GM19372 (cell line): Measurements from ENCODE around the gene HOXA9.

ENCODE experiments used
- ATAC-seq: cut with Tn5 transposase; IDR thresholded peaks from one replicate; pipeline ENCODE4 v1.9.1; 2021; ENCODE audit warnings: mild to moderate bottlenecking, low read depth, moderate library complexity; ENCODE audit not compliant: unreplicated experiment

Gene HOXA9

DNA sequence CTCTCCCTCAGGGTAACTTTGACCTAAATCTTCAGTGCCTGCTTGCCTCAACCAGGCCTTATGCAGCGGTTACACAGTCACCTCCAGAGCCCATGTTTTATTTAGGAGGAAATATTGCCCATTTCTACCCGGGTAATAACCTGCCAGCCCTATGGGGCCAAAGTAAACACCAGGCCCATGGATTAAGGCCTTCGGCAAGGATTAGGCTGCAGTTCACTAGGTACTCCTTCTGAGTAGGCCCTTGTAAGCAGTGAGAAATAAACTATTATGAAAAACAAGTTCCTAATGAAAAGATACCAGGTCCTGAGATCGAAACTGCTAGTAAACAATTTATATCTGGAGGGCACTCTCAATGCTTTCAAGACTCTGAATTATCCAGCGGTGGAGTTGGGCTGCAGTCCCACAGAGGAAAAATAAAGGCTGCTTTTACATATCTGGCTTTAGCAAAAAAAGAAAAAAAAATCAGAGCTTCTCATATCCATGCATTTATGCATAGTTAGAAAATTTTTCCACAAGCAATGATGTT, 12.5 kb upstream of the HOXA9 start:
- ATAC-seq: no peak

DNA sequence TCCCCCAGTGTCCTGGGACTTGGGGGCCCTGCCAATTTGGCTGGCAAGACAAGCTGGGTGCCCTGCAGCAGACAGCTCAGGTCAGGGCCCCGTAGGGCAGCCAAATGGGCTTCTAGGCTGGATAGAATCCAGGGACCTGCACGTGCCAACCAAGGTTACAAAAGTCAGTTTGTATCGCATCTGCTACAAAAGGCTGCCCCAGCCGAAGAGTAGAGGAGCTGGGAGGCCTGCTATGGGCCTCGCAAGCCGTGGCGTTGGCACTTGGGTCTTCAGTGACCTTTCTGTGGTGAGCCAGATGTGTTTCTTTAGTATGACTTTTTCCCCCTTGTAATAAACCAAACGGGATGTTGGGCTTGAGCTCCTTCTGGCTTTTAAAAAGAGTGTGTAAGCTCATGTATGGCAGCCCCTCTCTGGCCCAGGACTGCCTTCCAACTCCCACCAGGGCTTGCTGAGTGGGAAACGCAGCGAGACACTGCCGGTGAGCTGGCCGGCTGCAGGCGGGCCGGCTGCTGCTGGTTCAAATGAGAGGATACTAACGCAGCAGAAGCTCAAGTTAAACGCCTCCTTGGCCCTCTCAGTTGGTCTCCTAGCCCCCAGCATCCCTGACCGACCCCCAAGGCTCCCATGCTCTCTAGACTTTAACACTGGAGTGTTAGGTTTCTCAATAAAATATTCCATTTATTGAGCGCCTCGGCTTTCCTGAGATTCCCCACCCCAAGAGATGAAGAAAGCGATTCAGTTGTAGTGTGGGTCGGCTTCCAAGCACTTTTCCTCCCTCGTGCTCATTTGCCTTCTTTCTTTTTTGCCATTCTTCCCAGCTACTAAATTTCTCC, 11.8 kb upstream of the HOXA9 start:
- ATAC-seq: no peak

DNA sequence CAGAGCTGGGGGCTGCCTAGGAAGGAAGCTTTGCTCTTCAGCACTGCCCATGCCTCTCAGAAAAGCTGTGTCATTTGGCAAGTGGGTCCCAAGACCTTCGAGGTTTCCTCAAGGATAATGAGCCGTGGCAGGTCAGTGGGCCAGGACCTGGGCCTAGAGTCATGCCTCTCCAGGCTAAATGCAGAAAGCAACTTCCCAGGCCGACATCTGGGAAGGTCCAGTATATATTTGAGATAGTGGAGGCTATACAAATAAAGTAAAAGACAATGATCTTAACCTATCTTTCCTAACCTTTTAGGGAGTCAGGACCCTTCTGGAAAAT, 11.1 kb upstream of the HOXA9 start:
- no peak for ATAC-seq

DNA sequence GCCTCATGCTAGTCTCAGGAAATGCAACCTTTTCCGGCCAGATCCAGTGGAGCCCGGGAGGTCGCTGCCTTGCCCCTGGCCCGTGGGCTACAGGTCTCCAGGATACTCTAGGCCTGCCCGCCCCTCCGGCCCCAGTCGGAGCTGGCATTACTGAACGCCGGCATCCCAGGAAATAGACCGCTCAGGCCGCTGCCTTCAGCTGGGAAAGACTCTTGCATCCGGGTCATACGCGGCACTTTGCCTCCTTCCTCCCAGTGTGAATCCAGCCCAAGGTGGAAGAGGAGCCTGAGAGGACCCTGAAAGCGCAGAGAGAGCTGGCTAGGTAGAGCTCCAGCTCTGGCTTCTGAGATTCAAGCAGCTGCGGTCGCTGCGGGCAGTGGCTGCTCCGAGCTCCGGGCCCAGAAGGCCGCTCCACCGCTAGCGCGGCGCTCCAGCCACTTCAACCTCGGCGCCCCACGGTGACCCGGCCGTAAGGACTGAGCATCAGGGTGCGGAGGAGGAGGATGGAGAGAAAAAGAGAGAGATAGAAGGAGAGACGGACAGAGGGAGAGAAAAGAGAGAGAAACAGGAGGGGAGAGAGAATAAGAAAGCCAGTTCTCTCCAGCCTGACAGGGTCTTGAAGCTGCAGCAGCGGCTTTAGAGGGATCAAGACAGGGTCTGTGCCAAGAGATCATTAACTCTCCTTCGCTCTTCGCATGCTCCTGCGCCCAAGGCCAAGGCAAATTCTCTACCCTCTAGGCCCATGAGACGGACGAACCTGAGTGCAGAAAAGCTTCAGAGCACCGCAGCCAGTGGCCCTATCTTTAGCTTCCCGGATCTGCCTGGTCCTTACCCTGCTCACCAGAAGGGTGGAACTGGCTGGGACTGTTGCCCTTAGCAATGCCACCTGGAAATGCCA, 10.5 kb upstream of the HOXA9 start:
- ATAC-seq: no peak

DNA sequence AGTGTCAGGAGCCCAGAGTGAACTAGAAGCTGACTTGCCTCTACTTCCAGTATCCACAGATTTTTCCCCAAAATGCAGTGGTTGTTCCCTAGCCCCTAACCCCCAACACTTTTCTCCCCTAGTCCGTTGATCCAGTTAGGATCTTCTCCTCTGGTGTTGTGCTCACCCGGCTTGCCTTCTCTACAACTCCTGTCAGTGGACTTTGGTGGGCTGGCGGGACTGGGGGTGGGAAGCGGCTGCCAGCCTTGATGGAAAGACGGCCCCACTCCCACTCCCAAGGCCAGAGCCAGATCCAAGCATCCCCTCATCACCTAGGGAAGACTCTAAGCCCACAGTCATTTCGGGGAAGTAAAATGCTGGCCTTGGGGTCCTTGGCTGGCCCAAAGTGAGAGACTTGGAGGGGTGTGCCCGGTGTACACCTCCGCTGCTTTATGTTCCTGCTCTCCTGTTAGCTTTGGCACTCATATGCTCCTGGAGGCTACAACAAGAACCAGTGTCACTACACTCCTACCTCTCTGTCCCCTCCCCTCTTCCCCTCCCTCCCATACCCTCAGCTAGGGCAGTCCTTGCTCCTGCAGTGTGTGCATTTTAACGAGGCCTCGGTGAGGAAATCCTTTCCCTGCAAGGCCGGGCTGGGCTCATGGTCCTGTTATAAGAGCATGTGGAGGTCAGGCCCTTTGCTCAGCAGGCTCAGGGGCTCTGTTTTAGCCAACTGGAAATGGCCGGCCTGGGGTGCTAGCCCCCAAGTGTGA, 9.7 kb upstream of the HOXA9 start:
- ATAC-seq: no peak

DNA sequence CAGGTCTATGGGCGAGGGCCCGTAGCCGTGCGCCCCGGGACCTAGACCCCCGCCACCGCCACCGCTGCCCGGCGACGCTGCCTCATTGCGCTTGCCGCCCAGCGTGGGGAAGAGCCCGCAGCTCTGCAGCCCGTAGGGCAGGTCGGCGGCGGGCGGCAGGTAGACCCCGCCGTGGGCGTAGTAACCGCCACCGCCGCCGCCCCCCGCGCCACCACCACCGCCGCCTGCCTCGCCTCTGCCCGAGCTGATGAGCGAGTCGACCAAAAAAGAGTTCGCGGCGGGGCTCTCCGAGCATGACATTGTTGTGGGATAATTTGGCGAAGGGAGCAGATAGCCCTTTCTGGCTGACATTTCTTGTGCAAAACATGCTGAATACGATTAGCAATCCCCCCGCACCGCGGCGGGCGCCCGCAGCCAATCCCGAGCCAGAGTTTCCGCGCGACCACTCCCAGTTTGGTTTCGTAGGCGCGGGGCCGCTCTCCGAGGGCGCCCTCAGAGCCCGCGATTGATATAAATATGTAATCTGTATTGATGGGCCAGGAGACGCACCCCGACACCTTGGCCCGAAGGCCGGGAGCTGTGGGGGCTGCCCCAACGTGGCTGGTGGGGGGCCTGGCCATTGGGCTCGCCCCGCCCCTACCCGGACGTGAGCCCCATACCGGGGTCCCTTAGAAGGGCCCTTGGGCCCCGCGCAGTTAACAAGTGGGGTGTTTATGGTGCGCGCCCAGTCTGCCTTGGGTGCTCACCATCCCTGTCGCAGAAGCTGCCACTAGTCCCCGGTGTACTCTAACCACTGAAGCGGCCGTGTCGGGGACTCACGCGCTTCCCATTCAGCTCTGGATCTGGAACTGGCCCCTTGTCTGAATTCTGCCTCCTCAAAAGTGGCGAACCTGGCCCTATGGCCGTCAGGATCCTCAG, 8.9 kb upstream of the HOXA9 start, which contains the start of gene HOXA10:
TSS of gene HOXA10 (minus strand) at position 365 of the 918 bp plus-strand sequence. CDS start at position 351, 14 bp downstream.
- ATAC-seq: no peak

DNA sequence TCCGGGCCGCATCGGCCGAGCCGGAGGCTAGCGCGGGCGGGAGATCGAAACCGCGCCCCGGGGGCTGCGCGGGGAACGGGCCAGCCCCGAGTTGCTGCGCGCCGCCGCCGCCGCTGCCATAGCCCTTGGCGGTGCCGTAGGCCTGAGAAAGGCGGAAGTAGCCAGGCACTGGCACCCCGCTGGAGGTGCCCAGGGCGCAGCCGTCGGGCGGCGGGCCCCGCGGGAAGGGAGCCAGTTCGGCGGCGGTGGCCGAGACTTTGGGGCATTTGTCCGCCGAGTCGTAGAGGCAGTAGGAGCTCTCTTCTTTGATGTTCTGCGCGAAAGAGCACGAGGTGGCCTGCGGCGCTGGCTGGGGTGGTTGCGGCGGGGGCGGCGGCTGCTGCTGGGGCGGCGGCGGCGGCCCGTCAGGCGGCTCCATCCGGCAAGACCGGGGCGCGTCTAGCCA, 8.2 kb upstream of the HOXA9 start:
- no peak for ATAC-seq

DNA sequence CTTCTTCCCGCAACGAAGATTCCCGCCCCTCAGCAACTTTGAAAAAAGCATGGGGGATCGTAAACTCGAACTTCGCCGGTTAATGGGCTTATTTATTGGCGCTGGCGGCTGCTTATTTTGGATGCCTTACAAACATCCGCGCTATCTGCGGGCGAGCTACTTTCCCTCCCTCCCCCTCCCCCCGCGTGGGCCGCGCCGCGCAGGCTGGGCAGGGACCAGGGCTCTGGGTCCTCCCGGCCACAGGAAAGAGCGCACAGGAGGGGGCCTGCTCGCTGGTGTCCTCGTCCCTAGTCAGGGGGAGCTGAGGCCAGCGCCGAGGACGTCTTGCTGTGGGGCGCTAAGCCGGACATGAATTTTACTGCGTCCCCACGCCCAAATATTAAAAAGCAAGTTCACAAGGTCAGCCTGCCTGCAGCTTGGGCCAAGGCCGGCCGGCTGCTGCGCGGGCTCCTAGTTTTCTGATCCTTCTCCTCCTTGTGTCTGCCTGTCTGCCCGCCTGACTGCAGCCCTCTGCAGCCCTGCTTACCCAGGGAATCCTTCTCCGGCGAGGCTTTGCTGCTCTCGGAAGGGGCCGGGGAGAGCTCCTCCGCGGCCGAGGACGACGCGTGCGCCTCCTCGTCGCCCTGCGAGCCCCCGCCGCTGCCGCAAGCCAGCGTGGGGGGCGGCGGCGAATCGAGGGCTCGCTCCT, 7.6 kb upstream of the HOXA9 start:
- ATAC-seq: no peak

DNA sequence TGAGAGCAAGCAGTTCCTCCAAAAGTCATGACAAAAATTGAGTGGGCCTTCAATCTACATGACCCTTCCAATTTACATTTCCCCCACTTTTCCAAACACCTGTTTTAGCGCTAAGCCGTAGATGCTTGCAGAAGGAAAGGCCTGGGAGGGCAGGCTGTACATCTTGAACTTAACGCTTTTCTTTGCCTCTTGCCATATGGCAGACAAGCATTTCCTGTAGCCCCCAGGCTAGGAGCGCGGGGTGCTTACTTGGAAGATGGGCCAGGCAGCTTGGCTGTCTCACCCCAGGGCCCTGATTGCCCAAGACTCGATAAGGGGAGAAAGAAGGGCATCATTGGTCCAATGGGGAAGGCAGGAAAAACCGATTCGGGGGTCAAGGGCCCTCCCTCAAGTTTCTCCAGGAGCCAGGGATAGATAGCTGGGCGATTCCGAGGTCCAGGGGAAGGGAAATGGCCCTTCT, 7.0 kb upstream of the HOXA9 start:
- no peak for ATAC-seq

DNA sequence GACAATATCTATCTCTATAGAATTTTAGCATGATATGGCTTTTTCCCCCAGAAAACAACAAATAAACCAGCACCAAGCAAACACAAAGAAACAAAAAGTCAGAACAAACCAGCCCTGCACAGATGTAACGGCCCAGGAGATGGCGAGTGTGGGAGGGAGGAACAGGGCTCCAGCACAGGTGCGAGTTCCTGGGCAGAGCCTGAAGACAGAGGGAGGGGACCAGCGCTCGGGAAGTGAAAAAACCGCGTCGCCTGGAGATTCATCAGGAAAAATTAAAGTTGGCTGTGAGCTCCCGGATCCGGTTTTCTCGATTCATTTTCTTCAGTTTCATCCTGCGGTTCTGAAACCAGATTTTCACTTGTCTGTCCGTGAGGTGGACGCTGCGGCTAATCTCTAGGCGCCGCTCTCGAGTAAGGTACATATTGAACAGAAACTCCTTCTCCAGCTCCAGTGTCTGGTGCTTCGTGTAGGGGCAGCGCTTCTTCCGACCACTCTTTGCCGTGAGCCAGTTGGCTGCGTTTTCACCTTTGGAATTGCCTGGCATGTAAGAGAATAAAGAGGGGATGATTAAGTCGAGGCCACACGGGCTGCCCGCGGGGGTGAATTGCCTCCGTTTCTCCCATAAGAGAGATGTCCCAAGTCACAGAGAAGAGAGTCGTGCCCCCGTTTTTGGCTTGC, 6.4 kb upstream of the HOXA9 start:
- ATAC-seq: no peak

DNA sequence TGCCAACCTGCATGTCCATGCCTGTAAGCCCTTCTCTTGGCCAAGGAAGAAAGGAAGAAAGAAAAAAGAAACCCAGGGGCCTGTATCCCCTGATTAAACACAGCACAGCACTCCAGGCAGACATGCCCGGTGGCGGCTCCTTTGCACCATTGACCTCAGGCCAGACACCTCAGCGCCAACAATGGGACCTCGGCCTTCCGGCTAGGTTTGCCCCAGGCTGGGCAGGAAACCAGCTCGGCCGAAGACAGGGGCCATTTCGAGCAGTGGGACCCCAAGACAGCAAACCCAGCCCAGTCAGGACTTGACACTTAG, 5.9 kb upstream of the HOXA9 start:
- ATAC-seq: no peak

DNA sequence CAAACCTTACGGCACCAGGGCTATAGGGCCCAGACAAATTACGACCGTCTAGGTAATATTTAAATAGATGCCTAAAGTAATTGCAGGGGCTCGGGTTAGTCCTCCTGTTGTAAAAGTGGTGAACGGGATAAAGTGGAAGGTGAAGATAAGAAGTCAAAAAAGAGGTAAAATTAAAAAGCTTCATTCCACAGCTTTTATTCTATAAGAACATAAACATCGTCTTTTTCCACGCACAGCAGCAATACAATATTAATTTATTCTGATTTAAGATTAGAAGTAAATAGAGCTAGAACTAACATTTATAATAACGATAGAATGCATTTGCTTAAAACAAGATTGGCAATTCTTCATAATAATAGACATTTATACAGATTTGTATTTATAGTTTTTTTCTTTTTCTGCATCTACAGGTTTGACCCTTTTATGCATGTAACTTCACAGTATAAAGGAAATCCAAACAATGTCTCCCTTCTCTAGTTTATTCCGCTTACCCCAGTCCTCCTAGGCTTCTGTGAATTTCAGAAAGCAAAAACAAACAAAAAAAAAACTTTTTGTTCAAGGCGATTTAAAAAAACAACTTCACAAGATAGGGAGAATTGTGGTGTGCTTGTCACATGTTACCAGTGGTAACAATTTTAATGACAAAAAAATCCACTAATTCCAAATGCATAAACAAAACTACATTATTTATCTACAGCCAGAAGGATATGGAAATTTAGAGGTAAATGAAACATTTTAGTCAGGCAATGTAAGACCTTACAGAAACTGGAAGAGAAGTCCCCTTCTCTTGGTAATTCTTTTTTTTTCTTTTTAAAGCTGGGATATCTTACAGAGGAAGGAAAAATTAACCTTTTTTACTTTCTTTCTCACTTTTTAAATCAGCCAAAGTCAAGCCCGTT, 5.3 kb upstream of the HOXA9 start:
- no peak for ATAC-seq

DNA sequence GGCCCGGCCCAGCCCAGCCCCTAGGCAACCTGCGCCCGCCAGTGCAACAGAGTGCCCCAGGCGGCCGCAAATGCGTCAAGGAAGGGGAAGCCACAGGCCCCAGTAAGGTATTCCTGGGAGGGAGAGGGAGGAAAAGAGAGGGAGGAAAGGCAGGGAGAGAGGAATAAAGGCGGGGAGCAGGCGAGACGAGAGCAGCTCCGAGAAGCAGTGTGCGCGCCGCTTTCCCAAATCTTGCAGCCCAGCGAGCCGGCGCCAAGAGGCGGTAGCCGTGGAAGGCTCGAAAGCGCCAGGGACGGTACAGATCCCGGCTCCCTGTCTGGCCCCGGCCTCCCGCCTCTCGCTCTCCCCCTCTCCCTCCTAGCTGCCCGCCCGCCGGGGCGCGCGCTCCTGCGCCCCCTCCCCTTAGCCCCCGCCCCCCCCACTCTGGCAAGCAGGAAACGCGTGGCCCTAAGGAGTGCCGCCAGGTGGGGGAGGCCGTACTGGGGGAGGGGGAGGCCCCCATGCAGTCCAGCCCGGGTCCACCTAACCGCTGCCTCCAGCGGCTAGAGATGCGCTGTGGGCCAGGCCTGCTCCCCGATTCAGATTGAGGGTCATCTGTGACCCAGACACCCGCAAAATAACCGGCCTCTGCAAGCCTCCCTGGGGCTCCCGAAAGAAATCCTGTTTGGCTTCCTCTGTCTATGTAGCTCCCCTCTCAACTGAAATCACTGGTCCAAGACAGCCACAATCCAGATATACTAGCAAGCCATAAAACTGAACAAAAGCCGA, 4.5 kb upstream of the HOXA9 start:
- ATAC-seq: no peak

DNA sequence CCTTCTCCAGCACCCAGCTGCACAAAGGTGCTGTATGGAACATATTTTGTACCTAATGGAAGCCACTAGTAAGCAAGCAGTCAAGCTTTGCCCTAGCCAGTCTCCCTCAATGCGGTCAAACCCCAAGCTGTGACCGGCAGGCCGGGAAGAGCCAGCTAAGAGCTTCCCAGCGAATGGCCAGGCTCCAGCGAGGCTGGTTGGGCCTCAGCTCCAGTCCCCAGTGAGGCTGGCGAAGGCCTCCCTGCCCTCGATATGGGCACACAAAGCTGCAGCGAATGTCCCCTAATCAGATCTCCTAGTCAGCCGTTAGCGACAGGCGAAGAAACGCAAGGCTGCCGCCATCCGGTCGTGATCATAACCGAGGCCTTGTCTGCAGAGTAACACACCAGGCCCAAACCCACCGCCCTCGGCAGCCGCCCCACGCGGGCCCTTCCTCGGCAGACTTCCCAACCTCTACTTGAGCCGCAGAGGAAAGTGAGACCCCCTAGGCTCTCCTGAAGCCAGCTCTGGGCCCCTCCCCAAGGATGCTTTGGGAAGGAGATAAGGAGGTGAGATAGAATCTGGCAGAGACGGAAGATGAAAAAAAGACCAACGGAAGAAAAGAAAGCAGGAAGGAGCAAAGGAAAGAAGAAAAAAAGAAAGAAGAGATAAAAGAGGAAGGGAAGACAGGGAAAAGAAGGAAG, 3.1 kb upstream of the HOXA9 start:
- no peak for ATAC-seq

DNA sequence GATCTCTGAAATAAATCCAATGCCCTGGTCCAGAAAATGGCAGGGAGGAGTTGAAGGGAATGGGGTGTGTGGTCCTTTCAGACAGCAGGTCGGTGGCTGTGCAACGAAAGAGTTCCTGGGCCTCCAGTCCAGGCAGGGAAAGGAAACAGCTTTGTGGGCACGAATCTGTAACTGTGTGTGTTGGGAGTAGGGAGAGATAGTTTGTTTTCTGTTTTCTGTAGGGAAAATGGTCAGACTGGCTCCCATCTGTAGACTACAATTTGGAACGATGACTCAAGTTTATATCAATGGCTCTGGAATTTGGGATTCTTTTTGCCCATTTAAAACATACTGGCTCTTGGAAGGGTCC, 2.6 kb upstream of the HOXA9 start:
- ATAC-seq: no peak
